OCI-LY3 (cell line): Measurements from ENCODE around the gene ERBB3.

Experiments used
- EZH2phosphoT487 ChIP-seq: fragments of 200-600 bp; shearing (Covaris generic); IDR thresholded peaks from 2 replicates; pipeline ENCODE4 v1.6.1; 2018; ENCODE audit warnings: antibody characterized with exemption, mixed run types, low read depth
- TF ChIP-seq, protein P1 (sequence below): fragments of 200-600, 300-600 bp; sonication (generic); IDR thresholded peaks from 2 replicates; pipeline ENCODE4 v1.5.1; 2014; ENCODE audit warnings: antibody characterized with exemption, low read length, low read depth

DNA sequence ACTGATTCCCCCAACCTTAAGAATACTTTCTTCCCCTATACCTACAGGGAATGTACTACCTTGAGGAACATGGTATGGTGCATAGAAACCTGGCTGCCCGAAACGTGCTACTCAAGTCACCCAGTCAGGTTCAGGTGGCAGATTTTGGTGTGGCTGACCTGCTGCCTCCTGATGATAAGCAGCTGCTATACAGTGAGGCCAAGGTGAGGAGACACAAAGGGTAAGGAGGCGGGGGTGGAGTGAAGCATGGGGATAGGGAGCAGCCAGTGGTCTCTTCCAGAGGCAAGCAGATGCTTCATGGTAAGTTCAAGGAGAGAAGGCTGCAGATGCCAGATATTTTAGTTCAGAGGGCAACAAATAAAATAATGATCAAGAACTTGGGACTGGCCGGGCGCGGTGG is 17.8 kb downstream of the ERBB3 start:
- TF ChIP-seq, protein P1, sequence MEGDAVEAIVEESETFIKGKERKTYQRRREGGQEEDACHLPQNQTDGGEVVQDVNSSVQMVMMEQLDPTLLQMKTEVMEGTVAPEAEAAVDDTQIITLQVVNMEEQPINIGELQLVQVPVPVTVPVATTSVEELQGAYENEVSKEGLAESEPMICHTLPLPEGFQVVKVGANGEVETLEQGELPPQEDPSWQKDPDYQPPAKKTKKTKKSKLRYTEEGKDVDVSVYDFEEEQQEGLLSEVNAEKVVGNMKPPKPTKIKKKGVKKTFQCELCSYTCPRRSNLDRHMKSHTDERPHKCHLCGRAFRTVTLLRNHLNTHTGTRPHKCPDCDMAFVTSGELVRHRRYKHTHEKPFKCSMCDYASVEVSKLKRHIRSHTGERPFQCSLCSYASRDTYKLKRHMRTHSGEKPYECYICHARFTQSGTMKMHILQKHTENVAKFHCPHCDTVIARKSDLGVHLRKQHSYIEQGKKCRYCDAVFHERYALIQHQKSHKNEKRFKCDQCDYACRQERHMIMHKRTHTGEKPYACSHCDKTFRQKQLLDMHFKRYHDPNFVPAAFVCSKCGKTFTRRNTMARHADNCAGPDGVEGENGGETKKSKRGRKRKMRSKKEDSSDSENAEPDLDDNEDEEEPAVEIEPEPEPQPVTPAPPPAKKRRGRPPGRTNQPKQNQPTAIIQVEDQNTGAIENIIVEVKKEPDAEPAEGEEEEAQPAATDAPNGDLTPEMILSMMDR: no peak
- TF ChIP-seq EZH2phosphoT487: no peak
